ENCODE measurements around the gene PTPN4. TPM values are rescaled to one million over a fixed set of nuclear protein-coding genes. Genes with fewer than 3 reads are reported as not detected.

The PTPN4 gene
- total RNA-seq, 1 experiment from 2014 or later = 80.5 TPM

- Histone ChIP-seq H3K4me1 (ENCODE audit: insufficient read depth, low read length) (no peaks in the 10 kb centered on the region), H3K9ac (ENCODE audit: extremely low read depth, insufficient read length, low read length) (no peak overlapping the region), H3K4ac (ENCODE audit: low read depth, low read length) (no peak overlapping the region), H3K4me2 (ENCODE audit: insufficient read depth, insufficient read length, low read length) (no peak overlapping the region), H3K27me3 (ENCODE audit: insufficient read depth, low read length) (no peaks in the 10 kb centered on the region), H3K23me2 (ENCODE audit: insufficient read length, low read depth, low read length, poor library complexity, severe bottlenecking) (no peaks in the 10 kb centered on the region), H2BK15ac (ENCODE audit: low read depth, low read length) (no peak overlapping the region), H2BK120ac (ENCODE audit: low read depth, low read length, poor library complexity, severe bottlenecking) (no peak overlapping the region), H2AK5ac (ENCODE audit: insufficient read length, low read length) (no peak overlapping the region), H3K79me2 (ENCODE audit: insufficient read depth, low read length) (peaks cover 10% of the 10 kb centered on the region; the same call in 1 of the 2 replicates), H3K56ac (ENCODE audit: insufficient read length, low read depth, low read length) (no peak overlapping the region), H2BK12ac (ENCODE audit: insufficient read length, low read depth, low read length) (no peak overlapping the region), H2BK20ac (ENCODE audit: low read depth, low read length, poor library complexity, severe bottlenecking) (no peak overlapping the region), H4K8ac (replicated peaks; ENCODE audit: insufficient read length, low read depth, low read length) (no peak overlapping the region), H3K27ac (ENCODE audit: insufficient read length, low read depth, low read length) (no peak overlapping the region), H3T11ph (ENCODE audit: low read length) (no peak overlapping the region), H3K23ac (ENCODE audit: insufficient read length, low read depth, low read length) (no peak overlapping the region), H3K14ac (ENCODE audit: insufficient read depth, low read length) (no peak overlapping the region), H4K20me1 (ENCODE audit: control insufficient read depth, insufficient read depth, insufficient read length) (no peaks in the 10 kb centered on the region), H3K79me1 (ENCODE audit: insufficient read depth, low read depth, low read length, poor library complexity, severe bottlenecking) (peaks cover 2% of the 10 kb centered on the region), H4K91ac (ENCODE audit: insufficient read length, low read depth, low read length) (no peak overlapping the region), H2AFZ (ENCODE audit: low read length) (no peak overlapping the region), H2BK5ac (ENCODE audit: insufficient read length, low read length) (no peak overlapping the region), H3K18ac (ENCODE audit: insufficient read length, low read depth, low read length) (no peak overlapping the region), H4K5ac (ENCODE audit: insufficient read length, low read depth, low read length) (no peak overlapping the region), H3K9me3 (ENCODE audit: control insufficient read depth, low read depth, low read length) (no peaks in the 10 kb centered on the region)
- no peaks in the 10 kb centered on the region; the same call in 1 of the 2 replicates for H3K27me3 Mint-ChIP-seq (ENCODE audit: low read depth)
- DNase-seq = no peak
- H3K36me3 Mint-ChIP-seq (ENCODE audit: insufficient read depth in 1 of 3, low read depth in 3 of 3) = peaks cover 22 to 49% (median 35%) of the 10 kb centered on the region in 3 experiments
- peaks cover 9 to 13% of the 10 kb centered on the region in 2 experiments for H3K9me3 Mint-ChIP-seq
- no CpG with 5 or more reads among the region's 2 CpGs for WGBS (ENCODE audit: extremely low coverage, insufficient read length, low lambda C conversion rate)
- H3K4me1 Mint-ChIP-seq = peaks cover 10 to 13% of the 10 kb centered on the region in 2 experiments
- H3K4me3 Mint-ChIP-seq = no peak overlapping the region
- H3K27ac Mint-ChIP-seq = no peak overlapping the region
- TF ChIP-seq, protein P1, sequence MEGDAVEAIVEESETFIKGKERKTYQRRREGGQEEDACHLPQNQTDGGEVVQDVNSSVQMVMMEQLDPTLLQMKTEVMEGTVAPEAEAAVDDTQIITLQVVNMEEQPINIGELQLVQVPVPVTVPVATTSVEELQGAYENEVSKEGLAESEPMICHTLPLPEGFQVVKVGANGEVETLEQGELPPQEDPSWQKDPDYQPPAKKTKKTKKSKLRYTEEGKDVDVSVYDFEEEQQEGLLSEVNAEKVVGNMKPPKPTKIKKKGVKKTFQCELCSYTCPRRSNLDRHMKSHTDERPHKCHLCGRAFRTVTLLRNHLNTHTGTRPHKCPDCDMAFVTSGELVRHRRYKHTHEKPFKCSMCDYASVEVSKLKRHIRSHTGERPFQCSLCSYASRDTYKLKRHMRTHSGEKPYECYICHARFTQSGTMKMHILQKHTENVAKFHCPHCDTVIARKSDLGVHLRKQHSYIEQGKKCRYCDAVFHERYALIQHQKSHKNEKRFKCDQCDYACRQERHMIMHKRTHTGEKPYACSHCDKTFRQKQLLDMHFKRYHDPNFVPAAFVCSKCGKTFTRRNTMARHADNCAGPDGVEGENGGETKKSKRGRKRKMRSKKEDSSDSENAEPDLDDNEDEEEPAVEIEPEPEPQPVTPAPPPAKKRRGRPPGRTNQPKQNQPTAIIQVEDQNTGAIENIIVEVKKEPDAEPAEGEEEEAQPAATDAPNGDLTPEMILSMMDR (conservative IDR thresholded peaks at IDR 0.05) = no peak
Measured at GRCh38 chr2:119821266-119821665, 61.5 kb downstream of the PTPN4 start.
